ENCODE data around the gene TCEA2. TPM values are rescaled to one million over a fixed set of nuclear protein-coding genes. Genes with fewer than 3 reads are reported as not detected.

Gene TCEA2
- total RNA-seq, 3 donors from 2014 or later (not counting 1 experiment from before 2014, with no cell fraction given): 25.0 to 28.7 (median 28.5) TPM

- H3K36me3 ChIP-seq (ENCODE audit: control insufficient read depth, insufficient read depth, low read length): no peaks in the 10 kb centered on the region
- no peak for TF ChIP-seq CTCF (IDR thresholded peaks at IDR 0.05)
- H3K27ac ChIP-seq (ENCODE audit: low read length): no peak overlapping the region
- Mint-ChIP-seq H3K36me3 (no peaks in the 10 kb centered on the region), H3K9me3 (no peaks in the 10 kb centered on the region), H3K4me3 (no peak overlapping the region), H3K27me3 (ENCODE audit: low read depth in 2 of 2) (no peaks in the 10 kb centered on the region), H3K27ac (no peak overlapping the region), H3K4me1 (peaks cover 0 to 7% of the 10 kb centered on the region in 2 donors)
- H3K9me3 ChIP-seq (ENCODE audit: control insufficient read depth, insufficient read depth, low read length): no peaks in the 10 kb centered on the region
- DNase-seq (no peak), ATAC-seq (no peak)
- peaks cover 10% of the 10 kb centered on the region for H3K4me1 ChIP-seq (ENCODE audit: control insufficient read depth, insufficient read depth, low read length)
- intact Hi-C loops (cut with micrococcal nuclease): no loop called here
- no peaks in the 10 kb centered on the region for H3K27me3 ChIP-seq (ENCODE audit: control insufficient read depth, insufficient read depth, low read length)
- 38% methylated on average over 19 of the region's 19 CpGs for WGBS (ENCODE audit: insufficient coverage)
- no peak overlapping the region for H3K4me3 ChIP-seq (ENCODE audit: low read length)
Observed at GRCh38 chr20:64111841-64112641, 49.0 kb downstream of the TCEA2 start.

- Mint-ChIP-seq H3K9me3 (no peaks in the 10 kb centered on the region), H3K36me3 (no peaks in the 10 kb centered on the region), H3K4me3 (no peak overlapping the region), H3K27me3 (ENCODE audit: low read depth in 2 of 2) (no peaks in the 10 kb centered on the region), H3K27ac (no peak overlapping the region), H3K4me1 (peaks cover 0 to 5% of the 10 kb centered on the region in 2 donors)
- intact Hi-C loops (cut with micrococcal nuclease): no loop called here
- TF ChIP-seq CTCF (IDR thresholded peaks at IDR 0.05): no peak
- H3K4me3 ChIP-seq (ENCODE audit: low read length): no peak overlapping the region
- no peaks in the 10 kb centered on the region for H3K27me3 ChIP-seq (ENCODE audit: control insufficient read depth, insufficient read depth, low read length)
- no peaks in the 10 kb centered on the region for H3K9me3 ChIP-seq (ENCODE audit: control insufficient read depth, insufficient read depth, low read length)
- no peak overlapping the region for H3K27ac ChIP-seq (ENCODE audit: low read length)
- no peaks in the 10 kb centered on the region for H3K36me3 ChIP-seq (ENCODE audit: control insufficient read depth, insufficient read depth, low read length)
- DNase-seq (no peak), ATAC-seq (no peak)
- 88% methylated on average over 18 of the region's 18 CpGs for WGBS (ENCODE audit: insufficient coverage)
- peaks cover 4% of the 10 kb centered on the region for H3K4me1 ChIP-seq (ENCODE audit: control insufficient read depth, insufficient read depth, low read length)
Observed at GRCh38 chr20:64112691-64113443, 49.9 kb downstream of the TCEA2 start.

- WGBS (ENCODE audit: insufficient coverage): 91% methylated on average over 6 of the region's 6 CpGs
- no peak overlapping the region for H3K4me3 ChIP-seq (ENCODE audit: low read length)
- H3K9me3 ChIP-seq (ENCODE audit: control insufficient read depth, insufficient read depth, low read length): no peaks in the 10 kb centered on the region
- DNase-seq (no peak), ATAC-seq (no peak)
- H3K4me1 Mint-ChIP-seq: no peaks in the 10 kb centered on the region
- no peaks in the 10 kb centered on the region for H3K9me3 Mint-ChIP-seq
- intact Hi-C loops (cut with micrococcal nuclease): no loop called here
- H3K4me1 ChIP-seq (ENCODE audit: control insufficient read depth, insufficient read depth, low read length): no peaks in the 10 kb centered on the region
- H3K36me3 Mint-ChIP-seq: no peaks in the 10 kb centered on the region
- no peaks in the 10 kb centered on the region for H3K27me3 ChIP-seq (ENCODE audit: control insufficient read depth, insufficient read depth, low read length)
- no peak overlapping the region for H3K4me3 Mint-ChIP-seq
- TF ChIP-seq CTCF (IDR thresholded peaks at IDR 0.05): no peak
- H3K27ac ChIP-seq (ENCODE audit: low read length): no peak overlapping the region
- H3K27ac Mint-ChIP-seq: no peak overlapping the region
- no peaks in the 10 kb centered on the region for H3K27me3 Mint-ChIP-seq (ENCODE audit: low read depth in 2 of 2)
- no peaks in the 10 kb centered on the region for H3K36me3 ChIP-seq (ENCODE audit: control insufficient read depth, insufficient read depth, low read length)
Observed at GRCh38 chr20:64113444-64113775, 50.4 kb downstream of the TCEA2 start.

Data from natural killer cell (primary cell).